Neuronal stem cell (in vitro differentiated cells): ENCODE results near the gene RIMOC1.

ENCODE experiments used
- DNase-seq: peaks from one replicate; pipeline ENCODE4 v3.0.0-alpha.2; 2013; ENCODE audit warnings: low spot score
- H2AFZ ChIP-seq: one replicate; pipeline ENCODE4 v1.6.1; 2013; ENCODE audit warnings: mild to moderate bottlenecking, low read length, inconsistent platforms
- H2AK5ac ChIP-seq: 2 replicates; pipeline ENCODE4 v1.6.1; 2013; ENCODE audit warnings: low read depth, mild to moderate bottlenecking, inconsistent platforms, low read length, moderate library complexity, mixed read lengths
- H2BK120ac ChIP-seq: 2 replicates; pipeline ENCODE4 v1.6.1; 2013; ENCODE audit warnings: low read depth, mild to moderate bottlenecking, inconsistent platforms, low read length, moderate library complexity, mixed read lengths
- H2BK12ac ChIP-seq: one replicate; pipeline ENCODE4 v1.6.1; 2013; ENCODE audit warnings: low read length, inconsistent platforms
- H2BK15ac ChIP-seq: 2 replicates; pipeline ENCODE4 v1.6.1; 2013; ENCODE audit warnings: mild to moderate bottlenecking, low read length, inconsistent platforms, mixed read lengths
- H2BK5ac ChIP-seq: one replicate; pipeline ENCODE4 v1.6.1; 2013; ENCODE audit warnings: inconsistent platforms, mild to moderate bottlenecking, low read length, moderate library complexity
- H3K14ac ChIP-seq: one replicate; pipeline ENCODE4 v1.6.1; 2013; ENCODE audit warnings: low read length, inconsistent platforms
- H3K18ac ChIP-seq: 2 replicates; pipeline ENCODE4 v1.6.1; 2013; ENCODE audit warnings: low read length, inconsistent platforms
- H3K23ac ChIP-seq: 2 replicates; pipeline ENCODE4 v1.6.1; 2013; ENCODE audit warnings: low read depth, mild to moderate bottlenecking, mixed read lengths, low read length, inconsistent platforms; ENCODE audit not compliant: poor library complexity
- H3K27ac ChIP-seq: replicated peaks from 3 replicates; pipeline ENCODE4 v1.5.1; 2013; ENCODE audit warnings: low read length, inconsistent platforms
- H3K27me3 ChIP-seq, 3 experiments: 2 replicates each; pipeline ENCODE4 v1.6.1; 2013; ENCODE audit warnings: low read length in 3 of 3, mild to moderate bottlenecking in 2 of 3, inconsistent platforms in 1 of 3, low read depth in 1 of 3, mixed read lengths in 1 of 3, moderate library complexity in 1 of 3; ENCODE audit not compliant: control insufficient read depth in 3 of 3, insufficient read depth in 3 of 3
- H3K36me3 ChIP-seq, 2 donors: replicated peaks in 1 of 2; 2 replicates each; pipeline ENCODE4 v1.6.1; 2013; ENCODE audit warnings: low read length in 2 of 2; ENCODE audit not compliant: control insufficient read depth in 2 of 2, insufficient read depth in 2 of 2
- H3K4ac ChIP-seq: 2 replicates; pipeline ENCODE4 v1.6.1; 2013; ENCODE audit warnings: inconsistent platforms, mild to moderate bottlenecking, low read length, moderate library complexity
- H3K4me1 ChIP-seq, 2 donors: 1 replicate in 1 of 2; 2 replicates in 1 of 2; pipeline ENCODE4 v1.6.1; 2013; ENCODE audit warnings: low read length in 2 of 2, low read depth in 1 of 2; ENCODE audit not compliant: control insufficient read depth in 2 of 2, insufficient read depth in 1 of 2
- H3K4me2 ChIP-seq: one replicate; pipeline ENCODE4 v1.6.1; 2013; ENCODE audit warnings: mild to moderate bottlenecking, low read length, inconsistent platforms; ENCODE audit not compliant: insufficient read depth, poor library complexity, severe bottlenecking
- H3K4me3 ChIP-seq, 2 donors: 2 replicates each; pipeline ENCODE4 v1.5.1; 2013; ENCODE audit warnings: low read length in 2 of 2, mild to moderate bottlenecking in 2 of 2, inconsistent platforms in 1 of 2, moderate library complexity in 1 of 2
- H3K79me1 ChIP-seq: one replicate; pipeline ENCODE4 v1.6.1; 2013; ENCODE audit warnings: low read depth, mild to moderate bottlenecking, inconsistent platforms, low read length, moderate library complexity
- H3K9ac ChIP-seq: one replicate; pipeline ENCODE4 v1.6.1; 2013; ENCODE audit warnings: mild to moderate bottlenecking, low read depth, low read length, inconsistent platforms; ENCODE audit not compliant: poor library complexity
- H3K9me3 ChIP-seq, 2 donors: replicated peaks in 1 of 2; 2 replicates each; pipeline versions ENCODE3 to v1.6.1; 2013; ENCODE audit warnings: low read length in 2 of 2, mild to moderate bottlenecking in 2 of 2, inconsistent platforms in 1 of 2, low read depth in 1 of 2, mixed read lengths in 1 of 2, moderate library complexity in 1 of 2; ENCODE audit not compliant: control insufficient read depth in 2 of 2, insufficient read depth in 1 of 2
- H4K8ac ChIP-seq: one replicate; pipeline ENCODE4 v1.6.1; 2013; ENCODE audit warnings: low read depth, mild to moderate bottlenecking, inconsistent platforms, low read length, moderate library complexity
- H4K91ac ChIP-seq: one replicate; pipeline ENCODE4 v1.6.1; 2013; ENCODE audit warnings: low read length, low read depth, mild to moderate bottlenecking, inconsistent platforms; ENCODE audit not compliant: poor library complexity
- WGBS, 2 donors: extraction: QIAGEN DNeasy Blood & Tissue Kit; methylation state at CpG; one replicate each; pipeline ENCODE4 v1.1.7; 2013; ENCODE audit warnings: missing lambda C conversion rate in 2 of 2, mixed read lengths in 1 of 2; ENCODE audit not compliant: insufficient read length in 2 of 2, insufficient replicate concordance in 1 of 2; ENCODE audit errors: extremely low coverage in 2 of 2; 5-methylcytosine and 5-hydroxymethylcytosine counted together

Gene RIMOC1

GRCh38 chr5:41870627-41871048, 33.5 kb upstream of the RIMOC1 start:
- Histone ChIP-seq H3K18ac (peak overlapping the region; percentile 86), H2AFZ (peak overlapping the region; percentile 98), H2BK5ac (peak overlapping the region; percentile 2), H3K27ac (no peak overlapping the region), H3K4me2 (peak overlapping the region; percentile 86), H3K27me3 (no peaks in the 10 kb centered on the region), H2BK15ac (no peak overlapping the region), H3K36me3 (peaks cover 0 to 7% of the 10 kb centered on the region in 2 donors), H3K79me1 (no peaks in the 10 kb centered on the region), H3K4me3 (peak overlapping the region; percentile 77 to 93), H3K4ac (no peak overlapping the region), H4K8ac (peak overlapping the region; percentile 4), H2BK12ac (no peak overlapping the region), H3K14ac (no peak overlapping the region), H2BK120ac (no peak overlapping the region), H4K91ac (no peak overlapping the region), H3K9me3 (no peaks in the 10 kb centered on the region), H3K4me1 (peaks cover 4 to 7% of the 10 kb centered on the region in 2 donors), H3K23ac (peak overlapping the region; percentile 94), H3K9ac (peak overlapping the region; percentile 84), H2AK5ac (no peak overlapping the region)
- no peak for DNase-seq
- WGBS, 2 donors = no CpG with 5 or more reads among the region's 16 CpGs

GRCh38 chr5:41871852-41872251, 32.3 kb upstream of the RIMOC1 start:
- DNase-seq = no peak
- no peak overlapping the region for H2BK120ac ChIP-seq

GRCh38 chr5:41874512-41875060, 29.6 kb upstream of the RIMOC1 start:
- Histone ChIP-seq H4K91ac (no peak overlapping the region), H3K27ac (no peak overlapping the region), H3K27me3 (peaks cover 0 to 2% (median 0%) of the 10 kb centered on the region in 3 experiments), H3K4me3 (no peak overlapping the region), H3K4ac (no peak overlapping the region), H3K4me2 (no peak overlapping the region), H2BK12ac (no peak overlapping the region), H3K14ac (no peak overlapping the region), H3K9me3 (no peaks in the 10 kb centered on the region), H3K18ac (no peak overlapping the region), H3K9ac (no peak overlapping the region), H2BK120ac (no peak overlapping the region), H4K8ac (no peak overlapping the region), H3K23ac (no peak overlapping the region), H2BK15ac (no peak overlapping the region), H2AFZ (no peak overlapping the region), H2BK5ac (no peak overlapping the region), H3K79me1 (no peaks in the 10 kb centered on the region), H3K36me3 (no peaks in the 10 kb centered on the region), H2AK5ac (no peak overlapping the region), H3K4me1 (peaks cover 0 to 3% of the 10 kb centered on the region in 2 donors)
- DNase-seq = no peak

More at GRCh38 chr5:41871852-41872251, 32.3 kb upstream of the RIMOC1 start:
- Histone ChIP-seq H3K4me2 (no peak overlapping the region), H3K4me3 (no peak overlapping the region), H3K9me3 (no peaks in the 10 kb centered on the region), H4K91ac (no peak overlapping the region), H2BK5ac (no peak overlapping the region), H3K18ac (no peak overlapping the region), H3K23ac (no peak overlapping the region), H3K27ac (no peak overlapping the region), H2AFZ (no peak overlapping the region), H2BK12ac (no peak overlapping the region), H3K79me1 (no peaks in the 10 kb centered on the region), H3K4me1 (peaks cover 4 to 7% of the 10 kb centered on the region in 2 donors), H2AK5ac (no peak overlapping the region), H3K4ac (no peak overlapping the region), H2BK15ac (no peak overlapping the region), H4K8ac (no peak overlapping the region), H3K36me3 (peaks cover 0 to 2% of the 10 kb centered on the region in 2 donors), H3K9ac (no peak overlapping the region), H3K27me3 (no peaks in the 10 kb centered on the region), H3K14ac (no peak overlapping the region)
- no CpG with 5 or more reads among the region's 2 CpGs for WGBS, 2 donors

- H3K4me2 ChIP-seq = no peak overlapping the region
- H2BK120ac ChIP-seq = no peak overlapping the region
- no peaks in the 10 kb centered on the region for H3K9me3 ChIP-seq
- H3K18ac ChIP-seq = no peak overlapping the region
- no peak overlapping the region for H2AFZ ChIP-seq
- H3K14ac ChIP-seq = no peak overlapping the region
- H3K36me3 ChIP-seq = no peaks in the 10 kb centered on the region
- no peak overlapping the region for H2BK12ac ChIP-seq
- no peak overlapping the region for H3K4me3 ChIP-seq
- no peak overlapping the region for H4K8ac ChIP-seq
- H3K23ac ChIP-seq = no peak overlapping the region
- no peak overlapping the region for H2AK5ac ChIP-seq
- no peak overlapping the region for H4K91ac ChIP-seq
- DNase-seq = no peak
- H3K4ac ChIP-seq = no peak overlapping the region
- no peak overlapping the region for H2BK15ac ChIP-seq
- H3K9ac ChIP-seq = no peak overlapping the region
- H3K79me1 ChIP-seq = no peaks in the 10 kb centered on the region
- no peak overlapping the region for H3K27ac ChIP-seq
- peaks cover 0 to 3% of the 10 kb centered on the region in 2 donors for H3K4me1 ChIP-seq
- no peak overlapping the region for H2BK5ac ChIP-seq
- peaks cover 0 to 2% (median 0%) of the 10 kb centered on the region in 3 experiments for H3K27me3 ChIP-seq
Observed at GRCh38 chr5:41875121-41875520, 29.0 kb upstream of the RIMOC1 start.
